ENCODE results near the gene ATP6V0D1.

DNA sequence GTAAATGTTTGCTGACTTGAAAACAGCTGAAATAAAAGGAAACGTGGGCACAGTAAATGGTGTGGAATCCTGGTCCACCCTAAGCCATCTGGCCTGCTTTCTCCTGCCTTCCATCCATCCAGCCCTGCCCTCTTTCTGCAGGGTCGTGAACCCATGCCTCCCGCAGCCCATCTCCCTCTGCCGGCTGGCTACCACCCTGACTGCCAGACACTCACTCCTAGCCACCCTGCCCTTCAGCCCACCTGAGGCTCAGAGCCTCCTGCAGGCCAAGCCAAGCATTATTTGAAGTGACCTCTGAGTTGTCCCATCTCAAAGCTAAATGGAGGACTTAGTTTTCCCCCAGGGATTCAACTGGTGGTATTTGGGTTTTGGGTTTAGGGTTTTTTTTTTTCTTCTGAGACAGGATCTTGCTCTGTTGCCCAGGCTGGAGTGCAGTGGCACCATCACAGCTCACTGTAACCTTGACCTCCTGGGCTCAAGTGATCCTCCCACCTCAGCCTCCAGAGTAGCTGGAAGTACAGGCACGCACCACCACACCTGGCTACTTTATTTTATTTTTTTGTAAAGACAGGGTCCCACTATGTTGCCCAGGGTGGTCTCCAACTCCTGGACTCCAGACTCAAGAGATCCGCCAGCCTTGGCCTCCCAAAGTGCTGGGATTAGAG lies 73.0 kb downstream of the ATP6V0D1 start:
- TF ChIP-seq, protein P1, sequence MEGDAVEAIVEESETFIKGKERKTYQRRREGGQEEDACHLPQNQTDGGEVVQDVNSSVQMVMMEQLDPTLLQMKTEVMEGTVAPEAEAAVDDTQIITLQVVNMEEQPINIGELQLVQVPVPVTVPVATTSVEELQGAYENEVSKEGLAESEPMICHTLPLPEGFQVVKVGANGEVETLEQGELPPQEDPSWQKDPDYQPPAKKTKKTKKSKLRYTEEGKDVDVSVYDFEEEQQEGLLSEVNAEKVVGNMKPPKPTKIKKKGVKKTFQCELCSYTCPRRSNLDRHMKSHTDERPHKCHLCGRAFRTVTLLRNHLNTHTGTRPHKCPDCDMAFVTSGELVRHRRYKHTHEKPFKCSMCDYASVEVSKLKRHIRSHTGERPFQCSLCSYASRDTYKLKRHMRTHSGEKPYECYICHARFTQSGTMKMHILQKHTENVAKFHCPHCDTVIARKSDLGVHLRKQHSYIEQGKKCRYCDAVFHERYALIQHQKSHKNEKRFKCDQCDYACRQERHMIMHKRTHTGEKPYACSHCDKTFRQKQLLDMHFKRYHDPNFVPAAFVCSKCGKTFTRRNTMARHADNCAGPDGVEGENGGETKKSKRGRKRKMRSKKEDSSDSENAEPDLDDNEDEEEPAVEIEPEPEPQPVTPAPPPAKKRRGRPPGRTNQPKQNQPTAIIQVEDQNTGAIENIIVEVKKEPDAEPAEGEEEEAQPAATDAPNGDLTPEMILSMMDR (IDR thresholded peaks at IDR 0.05; ENCODE audit: low read depth, low read length) = no peak
- no peak for TF ChIP-seq EZH2phosphoT487 (IDR thresholded peaks at IDR 0.05; ENCODE audit: low read depth)

All from OCI-LY3 (cell line).